H7 (cell line): ENCODE data around the gene PPCS. TPM values are rescaled to one million over a fixed set of nuclear protein-coding genes. Genes with fewer than 3 reads are reported as not detected.
"Not testable (repeated sequence)": the region's sequence is repeated elsewhere in the genome, so short reads cannot be mapped to it uniquely, and the experiment has no call there.

ENCODE experiments used
- DNase-seq: peaks from one replicate; pipeline ENCODE4 v3.0.0; 2012
- H3K27me3 ChIP-seq: 2 replicates; pipeline ENCODE4 v1.6.0; 2011; ENCODE audit warnings: mild to moderate bottlenecking, low read length; ENCODE audit not compliant: control insufficient read depth, insufficient read depth
- H3K36me3 ChIP-seq: replicated peaks from 2 replicates; pipeline ENCODE4 v1.5.1; 2011; ENCODE audit warnings: low read length; ENCODE audit not compliant: control insufficient read depth, insufficient read depth
- H3K4me3 ChIP-seq: 2 replicates; pipeline ENCODE4 v1.5.1; 2011; ENCODE audit warnings: low read depth, mild to moderate bottlenecking, control low read depth, low read length, moderate library complexity; ENCODE audit not compliant: insufficient read depth
- total RNA-seq: library from RNA; depleted of rRNA; stranded (reverse); fragments of >200 nt; shearing (Covaris generic); gene quantifications from 2 replicates; pipeline ENCODE4 v1.2.3, GENCODE V29; 2014; rRNA removed

PPCS gene
- total RNA-seq, 1 experiment from 2014 or later: 67.6 TPM

GRCh38 chr1:42469727-42470126 lies 13.4 kb downstream of the PPCS start:
- H3K36me3 ChIP-seq: no peaks in the 10 kb centered on the region

GRCh38 chr1:42476605-42477004 lies 20.3 kb downstream of the PPCS start:
- Histone ChIP-seq H3K27me3 (no peaks in the 10 kb centered on the region), H3K36me3 (no peaks in the 10 kb centered on the region)
- no peak for DNase-seq

More at GRCh38 chr1:42469727-42470126, 13.4 kb downstream of the PPCS start:
- no peaks in the 10 kb centered on the region for H3K27me3 ChIP-seq
- no peak overlapping the region for H3K4me3 ChIP-seq
- DNase-seq: no peak

GRCh38 chr1:42477354-42477753 lies 21.0 kb downstream of the PPCS start:
- not testable (repeated sequence) for H3K27me3 ChIP-seq, DNase-seq, H3K36me3 ChIP-seq, H3K4me3 ChIP-seq

More at GRCh38 chr1:42476605-42477004, 20.3 kb downstream of the PPCS start:
- H3K4me3 ChIP-seq: no peak overlapping the region

GRCh38 chr1:42477775-42478174 lies 21.4 kb downstream of the PPCS start:
- no peak for DNase-seq
- no peaks in the 10 kb centered on the region for H3K27me3 ChIP-seq
- H3K36me3 ChIP-seq: no peaks in the 10 kb centered on the region
- H3K4me3 ChIP-seq: no peak overlapping the region

- H3K36me3 ChIP-seq: no peaks in the 10 kb centered on the region
- DNase-seq: peak; percentile 29
- H3K4me3 ChIP-seq: no peak overlapping the region
- no peaks in the 10 kb centered on the region for H3K27me3 ChIP-seq
Measured at GRCh38 chr1:42479621-42480020, 23.3 kb downstream of the PPCS start.

- Histone ChIP-seq H3K4me3 (no peak overlapping the region), H3K27me3 (no peaks in the 10 kb centered on the region), H3K36me3 (no peaks in the 10 kb centered on the region)
- no peak for DNase-seq
Measured at GRCh38 chr1:42480921-42481320, 24.6 kb downstream of the PPCS start.

- no peak for DNase-seq
- no peaks in the 10 kb centered on the region for H3K27me3 ChIP-seq
- H3K36me3 ChIP-seq: no peaks in the 10 kb centered on the region
- H3K4me3 ChIP-seq: no peak overlapping the region
Measured at GRCh38 chr1:42482635-42483153, 26.4 kb downstream of the PPCS start.

GRCh38 chr1:42484382-42484781 lies 28.0 kb downstream of the PPCS start:
- Histone ChIP-seq H3K27me3 (no peaks in the 10 kb centered on the region), H3K4me3 (no peak overlapping the region), H3K36me3 (no peaks in the 10 kb centered on the region)
- no peak for DNase-seq

GRCh38 chr1:42490237-42490636 lies 33.9 kb downstream of the PPCS start:
- DNase-seq: no peak
- Histone ChIP-seq H3K4me3 (no peak overlapping the region), H3K27me3 (no peaks in the 10 kb centered on the region), H3K36me3 (no peaks in the 10 kb centered on the region)

- not testable (repeated sequence) for H3K36me3 ChIP-seq, H3K27me3 ChIP-seq, DNase-seq, H3K4me3 ChIP-seq
Measured at GRCh38 chr1:42502031-42502430, 45.7 kb downstream of the PPCS start.

- Histone ChIP-seq H3K4me3 (no peak overlapping the region), H3K27me3 (no peaks in the 10 kb centered on the region), H3K36me3 (no peaks in the 10 kb centered on the region)
- no peak for DNase-seq
Measured at GRCh38 chr1:42504535-42505128, 48.3 kb downstream of the PPCS start.

GRCh38 chr1:42506576-42506975 lies 50.2 kb downstream of the PPCS start:
- no peak for DNase-seq
- H3K27me3 ChIP-seq: no peaks in the 10 kb centered on the region
- no peak overlapping the region for H3K4me3 ChIP-seq
- no peaks in the 10 kb centered on the region for H3K36me3 ChIP-seq

Other genes with a start within 250 kb of the PPCS start
- 41.5 and 45.0 TPM in 2 replicates for gene FOXJ3, start 121.3 kb upstream of the PPCS start, total RNA-seq
- gene RIMKLA, start 75.8 kb upstream of the PPCS start, total RNA-seq: 1.1 and 2.7 TPM in 2 replicates
- gene ZMYND12, start 521 bp upstream of the PPCS start, total RNA-seq: 2.6 and 3.5 TPM in 2 replicates
- 0.87 and 1.4 TPM in 2 replicates for gene CCDC30, start 6.7 kb downstream of the PPCS start, total RNA-seq
- gene PPIH, start 201.9 kb downstream of the PPCS start, total RNA-seq: 75.7 and 81.8 TPM in 2 replicates
- 1,494 and 1,850 TPM in 2 replicates for gene YBX1, start 225.9 kb downstream of the PPCS start, total RNA-seq